ENCODE results near the gene FOLR2. TPM values are rescaled to one million over a fixed set of nuclear protein-coding genes. Genes with fewer than 3 reads are reported as not detected.

Gene FOLR2
- total RNA-seq, 1 experiment from 2014 or later, result not detected

GRCh38 chr11:72230764-72231365 is 14.3 kb downstream of the FOLR2 start:
- peaks cover 9 to 22% of the 10 kb centered on the region in 2 experiments; a peak in 3 of 4 replicates for H3K36me3 ChIP-seq (ENCODE audit: control insufficient read depth in 1 of 2, insufficient read depth in 2 of 2, low read length in 2 of 2)
- TF ChIP-seq ATF3 (IDR thresholded peaks at IDR 0.05), result no peak
- TF ChIP-seq RAD21 (IDR thresholded peaks at IDR 0.05; ENCODE audit: low read depth), result no peak
- no peak for TF ChIP-seq CBX3 (IDR thresholded peaks at IDR 0.05; ENCODE audit: low read depth)
- TF ChIP-seq FOSL1 (IDR thresholded peaks at IDR 0.05; ENCODE audit: low read depth), result no peak
- no peak for TF ChIP-seq JUND (IDR thresholded peaks at IDR 0.05)
- TF ChIP-seq REST (IDR thresholded peaks at IDR 0.05; ENCODE audit: low read depth), result no peak
- TF ChIP-seq EZH2phosphoT487 (IDR thresholded peaks at IDR 0.05; ENCODE audit: borderline replicate concordance), result no peak
- TF ChIP-seq EGR1 (IDR thresholded peaks at IDR 0.05; ENCODE audit: low read depth), result no peak
- no peak for TF ChIP-seq POLR2AphosphoS5 (IDR thresholded peaks at IDR 0.05; ENCODE audit: low read depth, low read length)
- no peak overlapping the region for H3K4me2 ChIP-seq (ENCODE audit: low read length)
- H3K27ac ChIP-seq (ENCODE audit: low read depth, low read length), result no peak overlapping the region
- H3K4me1 ChIP-seq (ENCODE audit: control insufficient read depth in 1 of 2, insufficient read depth in 2 of 2, low read length in 2 of 2), result peaks cover 3 to 12% of the 10 kb centered on the region in 2 experiments; a peak in 2 of 4 replicates
- no peak for ATAC-seq
- ChIA-PET POLR2A (no interaction called here), RAD21 (ENCODE audit: low non-redundant PET in 1 of 2, low total read pairs in 2 of 2, uncharacterized antibody in 2 of 2, unreplicated experiment in 2 of 2) (no interaction called here), CTCF (no interaction called here)
- no peaks in the 10 kb centered on the region for H3K9me3 ChIP-seq (ENCODE audit: control insufficient read depth in 1 of 2, insufficient read depth in 1 of 2, low read depth in 1 of 2, low read length in 2 of 2)
- no peaks in the 10 kb centered on the region for H3K79me2 ChIP-seq (ENCODE audit: insufficient read depth, low read length)
- no peaks in the 10 kb centered on the region for H4K20me1 ChIP-seq (ENCODE audit: insufficient read depth)
- DNase-seq (ENCODE audit: low read depth, low spot score), result no peak
- no peak overlapping the region for H2AFZ ChIP-seq (ENCODE audit: low read depth, low read length, poor library complexity, severe bottlenecking)
- no TSS peak for BruUV-seq (replicated peaks)
- no peak overlapping the region for H3K9ac ChIP-seq (ENCODE audit: low read length)
- no peaks in the 10 kb centered on the region for H3K9me2 ChIP-seq (ENCODE audit: insufficient read depth)
- no peaks in the 10 kb centered on the region for H3K27me3 ChIP-seq (ENCODE audit: insufficient read depth, low read length)
- intact Hi-C loops (cut with micrococcal nuclease), result no loop called here
- H3K4me3 ChIP-seq (replicated peaks in 1 of 2; ENCODE audit: low read depth in 1 of 2, low read length in 2 of 2), result no peak overlapping the region
